GM19193 (cell line): Measurements from ENCODE around the gene FARP1.

Experiments
- POLR2A ChIP-seq: IDR thresholded peaks from 4 replicates; pipeline ENCODE4 v1.6.1; 2011; ENCODE audit not compliant: insufficient read depth, insufficient read length; ENCODE audit errors: extremely low read depth

Gene FARP1

GRCh38 chr13:98374750-98375149 lies 231.9 kb downstream of the FARP1 start:
- TF ChIP-seq POLR2A, result no peak

- TF ChIP-seq POLR2A, result no peak
Observed at GRCh38 chr13:98377635-98378378, 234.9 kb downstream of the FARP1 start.

- TF ChIP-seq POLR2A, result no peak
Observed at GRCh38 chr13:98384739-98385138, 241.8 kb downstream of the FARP1 start.

GRCh38 chr13:98385606-98386005 lies 242.7 kb downstream of the FARP1 start:
- no peak for TF ChIP-seq POLR2A

GRCh38 chr13:98386637-98387036 lies 243.7 kb downstream of the FARP1 start:
- no peak for TF ChIP-seq POLR2A

- TF ChIP-seq POLR2A, result no peak
Observed at GRCh38 chr13:98389319-98389718, 246.4 kb downstream of the FARP1 start.

GRCh38 chr13:98390086-98390715 lies 247.3 kb downstream of the FARP1 start:
- no peak for TF ChIP-seq POLR2A

- no peak for TF ChIP-seq POLR2A
Observed at GRCh38 chr13:98393873-98394272, 251.0 kb downstream of the FARP1 start.

- no peak for TF ChIP-seq POLR2A
Observed at GRCh38 chr13:98394820-98395510, 252.1 kb downstream of the FARP1 start.

GRCh38 chr13:98396071-98396710 lies 253.3 kb downstream of the FARP1 start:
- no peak for TF ChIP-seq POLR2A

GRCh38 chr13:98397221-98397620 lies 254.3 kb downstream of the FARP1 start:
- no peak for TF ChIP-seq POLR2A

GRCh38 chr13:98397861-98398260 lies 255.0 kb downstream of the FARP1 start:
- no peak for TF ChIP-seq POLR2A

GRCh38 chr13:98398581-98398980 lies 255.7 kb downstream of the FARP1 start:
- TF ChIP-seq POLR2A, result no peak

GRCh38 chr13:98399756-98400155 lies 256.9 kb downstream of the FARP1 start:
- TF ChIP-seq POLR2A, result no peak

GRCh38 chr13:98401934-98402333 lies 259.0 kb downstream of the FARP1 start:
- TF ChIP-seq POLR2A, result no peak

GRCh38 chr13:98403076-98403475 lies 260.2 kb downstream of the FARP1 start:
- no peak for TF ChIP-seq POLR2A

GRCh38 chr13:98405107-98405571 lies 262.2 kb downstream of the FARP1 start:
- TF ChIP-seq POLR2A, result no peak
